Fibroblast of the conjunctiva (primary cell): ENCODE results near the gene HSP90AA1.

Source experiments
- DNase-seq: peaks from one replicate; pipeline ENCODE4 v3.0.0-alpha.2; 2010; ENCODE audit warnings: low read depth

Gene HSP90AA1

GRCh38 chr14:102040153-102040552 lies 46.7 kb downstream of the HSP90AA1 start:
- DNase-seq = no peak

- DNase-seq = no peak
Measured at GRCh38 chr14:102039157-102039556, 47.7 kb downstream of the HSP90AA1 start.

- DNase-seq = no peak
Measured at GRCh38 chr14:102037686-102038085, 49.2 kb downstream of the HSP90AA1 start.

- no peak for DNase-seq
Measured at GRCh38 chr14:102035914-102036313, 50.9 kb downstream of the HSP90AA1 start.

GRCh38 chr14:102034301-102034700 lies 52.5 kb downstream of the HSP90AA1 start:
- no peak for DNase-seq

- DNase-seq = no peak
Measured at GRCh38 chr14:102033241-102033640, 53.6 kb downstream of the HSP90AA1 start.
